ENCODE data around the gene MTUS2.
"Not testable (repeated sequence)": the region's sequence is repeated elsewhere in the genome, so short reads cannot be mapped to it uniquely, and the experiment has no call there.

The MTUS2 gene

DNA sequence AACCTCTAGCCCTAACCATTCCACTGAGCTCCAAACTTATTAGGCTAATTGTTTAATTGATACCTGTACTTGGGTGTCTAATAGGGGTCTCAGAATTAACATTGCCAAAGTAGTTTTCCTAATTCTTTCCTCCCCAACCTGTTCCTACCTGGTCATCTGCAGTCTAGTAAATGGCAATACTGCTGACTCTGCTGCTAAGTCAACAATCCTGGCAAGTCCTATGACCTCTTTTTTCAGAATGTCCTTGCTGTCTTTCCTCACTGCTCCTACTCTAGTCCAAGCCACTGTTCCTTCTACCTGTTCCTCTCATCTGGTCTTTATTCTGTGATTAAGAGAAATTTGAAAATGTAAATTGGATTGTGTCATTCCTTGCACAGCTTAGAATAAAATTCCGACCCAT lies 143.9 kb downstream of the MTUS2 start:
- DNase-seq: no peak

DNA sequence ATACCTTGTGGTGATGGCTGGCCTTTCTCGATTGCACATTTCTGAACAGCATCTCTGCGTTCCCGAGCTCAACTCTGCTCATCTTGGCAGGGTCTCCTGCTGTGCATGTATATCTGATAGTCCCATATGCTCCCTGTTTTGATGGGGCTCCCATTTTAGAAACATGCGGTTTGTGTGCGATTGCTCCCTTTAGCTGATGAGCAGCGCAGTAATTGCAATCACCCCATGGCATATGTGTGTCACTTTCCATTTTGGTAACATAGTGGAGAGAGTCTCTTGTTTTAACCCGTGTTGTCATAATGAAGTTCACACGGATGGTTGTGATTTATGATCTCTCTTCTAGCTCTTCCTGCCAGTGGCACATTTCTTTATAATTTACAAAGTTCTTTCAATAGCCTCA lies 144.7 kb downstream of the MTUS2 start:
- DNase-seq: no peak

DNA sequence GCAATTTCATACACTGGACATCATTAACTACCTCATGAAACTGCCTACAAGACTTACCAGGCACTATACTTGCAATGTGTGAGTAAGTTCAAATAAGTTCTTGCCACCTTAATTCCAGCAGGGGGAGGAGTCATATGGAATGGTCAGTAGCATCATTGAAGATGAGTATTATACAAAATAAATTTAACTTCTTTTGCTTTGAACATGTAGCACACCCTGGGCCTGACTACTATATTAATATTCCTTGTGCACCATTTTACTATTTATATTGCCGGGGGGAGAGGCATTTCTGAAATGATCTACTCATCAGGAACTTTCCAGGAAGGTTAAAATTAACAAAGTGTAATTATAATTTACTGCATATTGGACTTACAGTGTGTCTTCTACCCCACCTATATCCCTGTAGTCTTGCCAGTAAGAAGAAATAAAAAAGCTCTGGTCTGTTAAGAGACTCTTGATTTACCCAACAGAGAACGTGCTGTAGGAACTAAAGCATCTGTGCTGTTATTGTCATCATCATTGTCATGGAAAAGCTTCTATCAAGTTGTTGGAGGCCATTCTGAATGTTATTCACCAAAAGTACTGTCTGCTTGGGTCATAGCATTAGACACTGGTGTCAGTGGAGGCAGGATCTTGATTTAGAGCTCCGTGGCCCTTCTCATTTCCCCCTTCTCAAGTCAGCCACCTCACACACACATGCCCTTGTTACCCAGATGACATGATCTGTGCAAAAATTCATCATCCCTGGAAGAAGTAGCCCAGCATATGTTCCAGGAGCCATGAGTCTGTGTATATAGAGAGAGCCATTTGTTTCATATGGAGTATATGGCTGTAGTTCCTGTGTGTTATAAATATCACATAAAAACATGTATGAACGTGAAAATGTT lies 147.1 kb downstream of the MTUS2 start:
- DNase-seq: no peak

DNA sequence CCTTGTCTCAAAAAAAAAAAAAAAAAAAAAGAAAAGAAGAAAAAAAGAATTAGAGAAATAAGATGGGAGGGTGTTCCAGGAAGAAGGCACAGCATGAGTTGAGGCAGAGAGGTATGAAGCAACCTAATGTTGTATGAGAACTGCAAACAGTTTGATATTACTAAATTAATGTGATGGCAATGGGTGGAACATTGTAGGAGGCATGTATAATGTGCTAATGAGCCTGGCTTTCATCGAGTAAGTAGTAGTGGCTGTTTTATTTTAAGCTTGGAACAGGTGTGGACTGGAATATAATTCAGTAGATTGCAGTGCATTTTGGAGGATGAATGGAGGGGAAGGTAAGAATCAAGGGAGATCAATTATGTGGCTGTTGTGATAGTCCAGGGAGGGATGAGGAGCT lies 156.1 kb downstream of the MTUS2 start:
- no peak for DNase-seq

DNA sequence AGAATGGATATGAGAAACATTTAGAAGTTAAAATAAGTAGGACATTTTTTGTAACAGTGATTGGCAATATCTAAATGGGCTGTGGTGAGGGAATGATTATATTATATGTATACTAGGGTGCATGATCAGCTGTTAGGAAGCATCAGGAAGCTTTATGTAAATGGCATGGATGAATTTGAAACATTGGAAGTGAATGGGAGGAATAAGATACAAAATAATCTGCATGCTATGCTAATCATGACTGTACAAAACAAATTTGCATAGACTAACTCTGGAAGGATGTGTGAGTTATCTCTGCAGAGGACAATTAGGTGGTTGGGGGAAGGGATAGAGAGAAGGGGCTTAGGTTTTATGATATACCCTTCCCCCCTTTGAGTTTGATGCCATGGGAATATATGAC lies 156.5 kb downstream of the MTUS2 start:
- DNase-seq: no peak

DNA sequence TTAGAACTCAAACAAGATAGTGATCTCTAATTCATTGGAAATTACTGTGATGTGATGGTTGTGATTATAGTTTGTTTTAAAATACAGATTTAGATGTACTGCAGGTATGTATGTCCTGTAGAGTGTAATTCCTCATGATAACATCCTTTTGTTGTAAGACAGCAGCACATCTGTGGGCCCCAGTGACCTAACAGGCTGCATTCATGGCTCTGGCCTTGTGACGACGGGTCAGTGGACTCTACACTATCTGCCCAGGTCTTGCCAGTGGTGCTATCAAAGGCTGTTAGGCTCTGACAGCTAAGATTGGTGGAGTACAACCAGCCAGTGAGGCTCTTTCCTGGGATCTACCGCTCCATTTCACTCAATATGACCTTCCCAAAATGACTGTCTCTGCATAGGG lies 158.4 kb downstream of the MTUS2 start:
- DNase-seq: no peak

DNA sequence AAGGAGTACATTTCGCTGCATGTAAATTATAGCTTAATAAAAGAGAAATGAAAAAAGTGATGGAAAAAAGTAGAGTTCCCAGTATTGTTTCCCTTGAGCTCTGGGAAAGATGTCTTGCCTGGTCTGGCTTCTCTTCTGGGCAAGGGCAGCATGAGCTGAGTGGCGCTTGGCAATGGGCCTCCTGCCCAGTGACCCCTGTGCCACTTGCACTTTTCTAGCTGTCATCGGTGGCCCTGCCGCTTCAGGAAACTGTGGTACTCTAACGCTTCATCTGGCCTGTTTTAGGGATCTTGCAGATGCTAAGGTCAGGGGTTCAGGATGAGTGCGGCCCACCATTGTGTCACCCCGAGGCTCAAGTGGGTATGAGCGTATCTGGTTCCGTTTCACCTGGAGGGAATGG lies 161.4 kb downstream of the MTUS2 start:
- no peak for DNase-seq

DNA sequence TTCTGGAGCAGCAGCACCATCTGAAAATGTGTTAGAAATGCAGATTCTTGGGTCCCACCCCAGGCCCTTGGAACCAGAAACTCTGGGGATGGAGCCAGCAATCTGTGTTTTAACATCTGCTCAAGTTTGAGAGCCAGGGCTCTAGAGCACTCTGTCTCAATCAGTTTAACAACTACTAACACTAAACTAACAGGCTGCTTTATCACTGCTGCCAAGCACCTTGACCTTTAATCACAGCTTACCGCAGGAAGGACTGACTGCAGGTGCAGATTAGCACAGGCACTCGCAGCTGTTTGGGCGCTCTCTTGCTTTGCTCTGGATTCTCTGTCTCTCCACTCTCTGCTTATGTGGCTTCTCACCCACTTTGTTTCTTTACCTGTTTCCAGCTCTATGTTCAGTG lies 163.5 kb downstream of the MTUS2 start:
- DNase-seq: no peak

DNA sequence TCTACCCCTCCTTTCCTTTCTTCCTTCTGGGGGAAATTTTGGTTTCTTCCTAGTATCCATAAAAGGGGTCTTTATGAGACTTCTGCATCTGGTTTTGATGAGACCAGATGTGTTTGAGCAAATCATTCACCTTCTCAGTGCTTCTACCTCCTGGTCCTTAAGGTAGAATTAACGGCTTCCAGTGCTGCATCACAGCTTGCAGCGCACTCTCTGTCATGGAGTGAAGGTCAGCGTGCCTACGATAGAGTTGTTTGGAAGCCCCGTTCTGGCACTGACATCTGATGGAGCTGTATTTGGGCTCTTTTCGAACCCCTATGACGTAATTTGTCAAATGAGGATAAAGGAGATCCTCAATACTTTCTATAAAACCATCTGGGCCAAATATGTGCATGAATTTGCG lies 164.2 kb downstream of the MTUS2 start:
- DNase-seq: no peak

DNA sequence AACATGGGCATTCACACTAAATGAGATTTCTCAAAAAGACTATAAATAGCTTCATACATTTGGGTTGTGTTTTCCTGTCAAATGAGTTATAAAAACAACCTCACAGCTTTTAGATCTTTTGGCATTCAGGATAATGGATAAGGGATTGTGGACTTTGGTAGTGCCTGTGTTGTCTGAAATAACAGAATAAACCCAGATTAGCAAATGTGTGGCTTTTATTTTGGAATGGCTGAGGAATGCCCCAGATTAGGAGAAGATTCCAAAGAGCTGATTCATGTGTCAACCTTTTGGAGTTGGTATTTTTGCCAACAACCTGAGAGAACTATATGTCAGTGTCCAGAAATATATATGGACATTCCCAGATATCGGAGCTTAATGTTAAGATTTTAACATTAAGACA lies 164.7 kb downstream of the MTUS2 start:
- no peak for DNase-seq

DNA sequence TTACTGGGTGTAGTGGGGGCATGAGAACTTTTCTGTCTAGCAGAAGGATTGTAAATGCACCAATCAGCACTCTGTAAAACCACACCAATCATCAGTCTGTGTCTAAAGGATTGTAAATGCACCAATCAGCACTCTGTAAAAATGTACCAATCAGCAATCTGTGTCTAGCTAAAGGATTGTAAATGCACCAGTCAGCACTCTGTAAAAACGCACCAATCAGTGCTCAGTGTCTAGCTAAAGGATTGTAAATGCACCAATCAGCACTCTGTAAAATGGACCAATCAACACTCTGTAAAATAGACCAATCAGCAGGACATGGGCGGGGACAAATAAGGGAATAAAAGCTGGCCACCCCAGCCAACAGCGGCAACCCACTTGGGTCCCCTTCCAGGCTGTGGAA lies 170.2 kb downstream of the MTUS2 start:
- DNase-seq: not testable (repeated sequence)

DNA sequence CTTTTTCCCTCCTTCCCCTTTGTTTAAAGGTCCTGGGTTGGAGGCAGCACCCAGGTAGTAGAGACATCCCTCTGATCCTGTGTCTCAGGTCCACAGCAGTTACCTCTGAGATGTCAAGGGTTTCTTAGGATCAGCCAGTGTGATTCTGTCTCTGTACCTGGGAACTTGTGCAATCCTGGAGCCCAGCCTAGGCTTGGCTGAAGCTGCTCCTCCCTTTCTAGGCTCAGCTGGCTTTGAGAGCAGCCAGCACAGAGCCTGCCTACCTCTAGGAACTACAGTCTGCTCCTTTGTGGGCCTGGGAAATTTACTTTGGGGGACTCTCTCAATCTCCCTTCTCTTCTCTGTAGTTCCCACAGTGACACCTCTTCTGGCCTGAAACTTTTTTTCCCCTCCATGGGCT lies 171.6 kb downstream of the MTUS2 start:
- DNase-seq: no peak

DNA sequence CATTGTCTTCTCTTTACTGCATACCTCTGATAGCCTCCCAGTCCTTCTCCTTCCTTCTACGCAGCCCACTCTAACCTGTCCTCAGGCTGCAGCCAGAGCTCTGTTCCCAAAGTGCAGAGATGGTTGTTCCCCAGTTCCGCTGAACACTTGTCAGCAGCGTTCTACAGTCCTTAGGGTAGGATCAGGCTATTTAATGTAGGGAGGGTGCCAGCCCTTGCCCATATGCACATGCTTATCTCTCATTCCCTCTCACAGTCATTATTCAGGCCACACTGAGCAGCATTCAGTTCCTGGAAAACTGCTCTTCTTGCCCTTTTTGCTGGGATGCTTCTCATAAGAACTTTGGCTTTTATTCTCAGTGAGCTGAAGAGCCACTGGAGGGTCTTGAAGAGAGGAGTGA lies 180.7 kb downstream of the MTUS2 start:
- DNase-seq: no peak

DNA sequence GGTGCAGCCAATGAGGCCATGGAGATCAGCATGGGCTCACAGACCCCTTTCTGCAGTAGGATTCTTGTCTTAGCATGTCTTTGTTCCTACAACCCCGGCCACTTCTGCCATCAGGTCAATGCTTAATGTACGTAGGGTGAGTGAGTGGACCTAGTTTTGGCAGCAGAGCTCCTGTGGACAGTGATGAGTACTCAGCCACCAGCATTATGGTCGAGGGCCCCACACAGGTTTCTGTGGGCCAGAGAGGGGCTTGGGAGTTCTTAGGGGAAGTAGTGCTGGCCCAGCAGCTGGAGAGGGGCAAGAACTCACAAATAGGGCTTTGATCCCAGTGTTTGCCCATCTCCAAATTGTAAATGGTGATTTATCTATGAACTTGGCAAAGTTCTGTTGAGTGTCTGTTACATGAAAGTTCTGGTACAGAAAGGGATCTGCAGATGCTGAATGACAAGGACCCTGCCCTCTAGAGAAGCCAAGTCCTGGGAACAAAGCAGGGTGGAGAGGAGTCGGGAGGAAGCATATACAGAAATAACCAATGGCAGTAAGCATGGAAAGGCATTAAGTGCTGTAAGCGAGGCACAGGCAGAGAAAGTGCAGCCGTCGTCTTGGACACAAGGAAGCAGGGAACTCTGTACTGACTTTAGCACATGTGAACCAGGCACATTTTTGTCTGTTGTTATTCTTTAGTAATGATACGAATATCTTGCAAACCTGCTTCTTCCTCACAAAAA lies 185.1 kb downstream of the MTUS2 start:
- DNase-seq: no peak

DNA sequence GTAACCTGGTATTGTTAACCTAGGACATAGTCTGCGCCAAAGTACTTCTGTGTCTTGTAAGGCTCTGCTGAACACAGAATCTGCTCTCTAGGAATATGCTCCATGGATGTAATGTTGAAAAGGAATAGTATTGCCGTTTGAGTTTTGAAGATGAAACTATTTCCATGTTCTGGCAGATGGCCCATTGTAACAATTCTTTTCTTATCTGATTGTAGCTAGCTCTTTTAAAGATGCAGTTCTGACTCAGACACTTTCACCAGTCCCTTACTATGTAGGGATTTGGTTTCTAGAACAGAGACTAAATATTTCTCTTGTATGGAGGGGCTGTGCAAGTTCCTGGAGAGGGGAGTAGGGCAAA lies 185.6 kb downstream of the MTUS2 start:
- no peak for DNase-seq

DNA sequence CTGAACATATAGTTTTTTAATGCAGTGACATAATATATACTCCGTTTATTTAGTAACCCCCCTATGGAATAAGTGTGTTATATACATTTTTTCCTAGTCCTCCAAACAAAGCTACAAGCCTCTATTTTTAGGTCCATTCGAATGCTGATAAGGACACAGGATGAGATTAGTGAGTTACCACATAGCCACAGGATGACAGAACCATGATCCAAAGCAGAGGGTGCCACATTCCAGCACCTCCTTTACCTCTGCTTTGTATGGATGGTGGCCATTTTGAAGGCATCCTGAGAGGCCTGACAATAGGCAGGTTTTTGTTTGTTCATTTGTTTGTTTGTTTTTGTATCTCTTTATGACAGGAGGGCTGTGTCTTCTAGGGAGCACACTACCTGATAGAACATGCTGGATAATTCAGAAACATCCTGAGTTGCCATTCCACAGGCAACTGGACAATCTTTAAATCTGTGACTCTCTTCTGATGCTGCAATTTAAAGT lies 186.3 kb downstream of the MTUS2 start:
- no peak for DNase-seq

DNA sequence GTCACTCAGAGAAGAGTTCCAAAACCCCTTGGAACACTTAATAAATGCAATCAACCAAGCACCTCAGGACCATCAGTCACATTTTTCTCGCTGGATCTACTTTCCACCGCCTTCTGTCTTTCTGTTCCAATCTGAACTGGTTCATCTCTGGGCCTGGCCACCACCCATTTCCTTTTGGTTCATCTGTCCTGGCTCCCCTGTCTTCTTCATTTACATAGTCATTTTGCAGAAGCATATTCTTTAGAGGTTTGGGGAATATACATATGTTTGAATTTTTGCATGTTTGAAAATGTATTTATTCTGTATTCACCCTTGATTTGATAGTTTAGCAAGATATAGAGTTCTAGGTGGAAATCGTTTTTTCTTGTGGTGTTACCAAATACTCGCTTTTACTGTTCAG lies 188.2 kb downstream of the MTUS2 start:
- no peak for DNase-seq

DNA sequence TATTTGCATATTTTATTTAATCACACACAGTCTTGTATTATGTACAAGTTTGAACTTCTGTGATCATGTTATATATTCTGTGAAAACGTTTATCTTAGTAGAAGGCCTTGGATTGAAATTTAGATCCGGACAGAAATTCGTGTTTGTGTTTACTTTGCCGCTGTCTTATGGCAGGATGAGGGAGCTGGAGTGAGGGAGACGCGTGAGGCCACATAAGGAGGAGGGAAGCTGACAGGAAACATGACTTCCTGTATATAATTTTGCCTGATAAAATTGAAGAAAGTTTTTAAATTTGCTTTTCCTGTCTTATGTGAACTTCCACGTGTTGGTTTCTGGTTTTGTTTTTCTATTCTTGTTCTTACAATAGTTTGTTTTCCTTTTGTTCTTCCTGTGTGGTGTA lies 200.2 kb downstream of the MTUS2 start:
- DNase-seq: no peak

DNA sequence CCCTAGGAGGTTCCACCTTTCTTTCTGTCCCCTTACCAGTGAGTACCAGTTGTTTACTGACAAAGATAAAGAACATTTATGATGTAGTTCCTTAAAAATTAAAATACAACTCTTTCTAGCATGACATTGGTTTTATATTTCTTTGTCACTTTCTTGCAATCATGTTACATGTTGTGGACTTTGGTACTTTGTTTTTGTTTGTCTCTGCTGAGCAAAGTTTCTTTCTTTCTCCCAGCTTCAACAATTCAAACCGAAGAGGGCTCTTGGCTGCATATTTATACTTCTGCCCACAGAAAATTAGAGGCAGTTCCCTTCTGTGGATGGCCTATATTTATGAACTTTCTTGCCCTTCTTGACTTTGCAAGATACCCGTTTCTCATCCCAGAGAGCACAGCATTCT lies 201.2 kb downstream of the MTUS2 start:
- DNase-seq: no peak

DNA sequence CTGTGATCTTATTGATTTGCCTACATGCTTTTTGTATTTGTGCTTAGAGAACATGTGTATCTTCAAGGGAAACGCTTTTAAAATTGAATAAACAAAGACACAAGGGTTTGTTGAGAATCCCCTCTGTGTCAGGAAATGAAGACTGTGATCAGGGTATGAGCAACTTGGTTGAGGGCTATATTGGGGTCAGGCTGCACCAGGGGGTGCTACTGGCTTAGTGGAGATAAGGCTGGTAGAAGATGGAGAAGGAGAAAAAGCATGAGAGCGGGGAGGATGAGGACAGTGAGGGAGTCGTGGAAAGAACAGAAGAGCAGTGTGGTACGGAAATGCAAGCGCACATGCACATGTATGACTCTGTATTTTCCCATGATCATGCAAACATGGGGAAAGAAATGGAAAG lies 201.6 kb downstream of the MTUS2 start:
- no peak for DNase-seq

DNA sequence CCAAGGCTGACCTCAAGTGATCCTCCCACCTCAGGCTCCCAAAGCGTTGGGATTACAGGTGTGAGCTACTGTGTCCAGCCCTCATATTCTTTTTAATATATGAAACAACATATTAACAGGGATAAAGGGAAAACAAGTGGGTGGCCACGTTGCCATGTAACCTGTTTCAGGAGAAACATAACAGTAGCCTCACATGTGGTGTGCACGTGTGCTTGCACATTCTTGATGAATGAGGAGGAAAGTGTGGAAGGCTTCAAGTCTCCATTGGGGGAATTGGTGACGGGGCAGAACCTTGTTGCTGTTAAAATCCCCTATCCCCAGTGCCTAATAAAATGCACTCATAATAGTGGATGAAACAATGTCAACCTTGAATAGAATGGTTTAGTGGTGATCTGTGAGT lies 202.3 kb downstream of the MTUS2 start:
- DNase-seq: no peak

DNA sequence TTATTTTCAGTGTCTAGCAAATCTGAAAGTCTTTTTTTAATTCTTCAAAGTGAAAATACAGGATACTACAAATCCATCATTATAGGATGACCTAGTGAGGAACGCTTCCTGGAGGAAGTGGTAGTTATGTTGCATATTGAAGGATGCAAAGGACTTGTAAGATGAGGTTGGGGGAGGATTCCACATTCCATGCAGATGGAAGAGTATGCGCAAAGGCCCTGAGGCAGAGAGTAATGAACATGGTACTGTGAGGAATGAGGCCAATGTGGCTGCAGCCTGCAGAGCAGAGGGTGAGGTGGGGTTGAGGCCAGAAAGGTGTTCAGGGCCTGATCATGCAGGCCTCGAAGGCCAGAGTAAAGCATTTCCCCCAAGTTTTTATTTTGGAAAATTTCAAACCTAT lies 202.8 kb downstream of the MTUS2 start:
- DNase-seq: no peak

DNA sequence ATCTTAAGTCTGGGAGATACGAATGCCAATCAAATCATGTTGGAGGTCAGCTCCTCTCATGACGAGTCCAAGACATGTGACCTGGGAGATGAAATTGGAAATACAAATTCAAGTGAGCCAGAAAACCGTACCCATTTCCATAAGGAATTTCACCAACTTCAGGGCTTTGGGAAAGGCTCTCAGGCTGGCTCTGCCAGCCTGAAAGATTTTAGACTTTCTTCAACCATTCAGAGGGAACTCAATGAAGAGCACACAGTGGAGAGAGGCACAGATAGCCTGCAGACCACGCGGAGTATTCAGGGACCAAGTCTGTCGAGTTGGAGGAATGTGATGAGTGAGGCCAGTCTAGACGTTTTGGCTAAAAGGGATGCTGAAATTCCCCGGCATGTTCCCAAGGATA lies 204.6 kb downstream of the MTUS2 start:
- DNase-seq: no peak

DNA sequence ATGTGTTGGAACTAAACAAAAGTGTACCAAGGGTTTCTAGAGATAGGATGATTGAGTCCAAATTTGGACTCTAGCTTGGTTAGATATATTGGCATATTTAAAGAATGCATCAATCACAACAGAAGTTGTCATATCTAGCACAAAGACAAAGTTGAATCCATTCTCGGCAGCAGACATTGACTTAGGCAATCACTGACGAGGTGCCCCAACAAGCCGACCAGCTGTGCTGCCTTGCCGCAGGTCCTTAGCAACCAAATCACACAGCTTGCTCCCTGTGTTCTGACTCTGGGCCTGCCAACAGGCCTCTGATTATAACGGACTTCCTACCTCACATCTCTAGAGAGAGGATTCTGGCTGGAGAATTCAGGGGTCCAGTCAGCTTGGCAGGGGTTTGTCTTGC lies 208.7 kb downstream of the MTUS2 start:
- DNase-seq: no peak

DNA sequence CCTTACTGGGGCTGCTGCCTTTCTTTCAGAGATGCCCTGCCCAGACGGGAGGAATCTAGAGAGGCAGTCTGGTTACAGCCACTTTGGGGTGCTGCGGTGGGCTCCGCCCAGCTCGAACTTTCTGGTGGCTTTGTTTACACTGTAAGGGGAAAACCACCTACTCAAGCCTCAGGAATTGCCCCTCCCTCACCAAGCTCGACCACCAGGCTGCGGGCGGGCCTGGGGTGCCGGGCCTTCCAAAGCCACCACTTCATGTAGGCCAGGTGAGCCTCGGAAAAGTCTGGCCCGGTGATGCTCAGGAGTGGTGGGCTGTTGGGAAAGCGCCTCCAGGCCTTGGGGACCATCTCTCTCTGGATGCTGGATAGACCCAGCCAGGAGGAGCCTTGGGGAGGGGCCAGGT lies 218.6 kb downstream of the MTUS2 start:
- no peak for DNase-seq
